Activated T-cell treated with anti-CD3 and anti-CD28 coated beads, Interleukin-2, amount 50 U/mL, for 4 hours (primary cell): ENCODE data around the gene SLC25A13. TPM values are rescaled to one million over a fixed set of nuclear protein-coding genes. Genes with fewer than 3 reads are reported as not detected.
A peak's percentile ranks its signal among the peaks of the same experiment; 100 is the strongest.

Experiments used
- ATAC-seq, 2 donors: fragments of 200-7000 bp; cut with Tn5 transposase; one replicate each; pipeline ENCODE4 v1.10.0; 2021
- DNase-seq: peaks from one replicate; pipeline ENCODE4 v3.0.0-alpha.2; 2020
- H3K27me3 Mint-ChIP-seq: one replicate; pipeline ENCODE4 v1.8.0; 2021; ENCODE audit warnings: low read depth, mixed read lengths
- H3K36me3 Mint-ChIP-seq: one replicate; pipeline ENCODE4 v1.8.0; 2022; ENCODE audit warnings: mixed read lengths; ENCODE audit not compliant: insufficient read depth
- H3K4me1 Mint-ChIP-seq: one replicate; pipeline ENCODE4 v1.8.0; 2021; ENCODE audit warnings: low read depth, mixed read lengths
- H3K4me3 Mint-ChIP-seq: one replicate; pipeline ENCODE4 v1.8.0; 2021; ENCODE audit warnings: mild to moderate bottlenecking, moderate library complexity, mixed read lengths
- H3K9me3 Mint-ChIP-seq: one replicate; pipeline ENCODE4 v1.8.0; 2021; ENCODE audit warnings: mixed read lengths
- total RNA-seq, 3 donors: library from RNA; stranded (reverse); gene quantifications; one replicate each; pipeline ENCODE4 v1.2.1, GENCODE V29; 2021

SLC25A13 gene
- total RNA-seq, 3 donors from 2014 or later, result 18.0 to 19.0 (median 18.3) TPM

- no peaks in the 10 kb centered on the region for H3K4me1 Mint-ChIP-seq
- no peaks in the 10 kb centered on the region for H3K36me3 Mint-ChIP-seq
- no peak overlapping the region for H3K4me3 Mint-ChIP-seq
- no peaks in the 10 kb centered on the region for H3K9me3 Mint-ChIP-seq
- ATAC-seq, result no peak
- H3K27me3 Mint-ChIP-seq, result peaks cover 5% of the 10 kb centered on the region
- no peak for DNase-seq
Measured at GRCh38 chr7:96100737-96101136, 221.2 kb downstream of the SLC25A13 start.

- Mint-ChIP-seq H3K4me1 (no peaks in the 10 kb centered on the region), H3K36me3 (no peaks in the 10 kb centered on the region), H3K9me3 (no peaks in the 10 kb centered on the region), H3K27me3 (peaks cover 7% of the 10 kb centered on the region), H3K4me3 (no peak overlapping the region)
- ATAC-seq (no peak), DNase-seq (no peak)
Measured at GRCh38 chr7:96097835-96098234, 224.1 kb downstream of the SLC25A13 start.

GRCh38 chr7:96093435-96093834 is 228.5 kb downstream of the SLC25A13 start:
- Mint-ChIP-seq H3K4me3 (no peak overlapping the region), H3K36me3 (no peaks in the 10 kb centered on the region), H3K27me3 (peaks cover 9% of the 10 kb centered on the region), H3K9me3 (no peaks in the 10 kb centered on the region), H3K4me1 (no peaks in the 10 kb centered on the region)
- DNase-seq (no peak), ATAC-seq (no peak)

GRCh38 chr7:96090756-96091155 is 231.1 kb downstream of the SLC25A13 start:
- no peak for DNase-seq
- Mint-ChIP-seq H3K9me3 (no peaks in the 10 kb centered on the region), H3K4me3 (no peak overlapping the region), H3K27me3 (peaks cover 6% of the 10 kb centered on the region), H3K4me1 (no peaks in the 10 kb centered on the region), H3K36me3 (no peaks in the 10 kb centered on the region)
- ATAC-seq, result no peak

GRCh38 chr7:96089511-96089910 is 232.4 kb downstream of the SLC25A13 start:
- Mint-ChIP-seq H3K9me3 (no peaks in the 10 kb centered on the region), H3K4me1 (no peaks in the 10 kb centered on the region), H3K27me3 (peaks cover 8% of the 10 kb centered on the region), H3K36me3 (no peaks in the 10 kb centered on the region), H3K4me3 (no peak overlapping the region)
- DNase-seq, result no peak
- no peak for ATAC-seq

GRCh38 chr7:96088579-96088978 is 233.3 kb downstream of the SLC25A13 start:
- Mint-ChIP-seq H3K4me3 (no peak overlapping the region), H3K9me3 (no peaks in the 10 kb centered on the region), H3K36me3 (no peaks in the 10 kb centered on the region), H3K4me1 (no peaks in the 10 kb centered on the region), H3K27me3 (peaks cover 8% of the 10 kb centered on the region)
- ATAC-seq, result no peak
- DNase-seq, result no peak

- no peaks in the 10 kb centered on the region for H3K4me1 Mint-ChIP-seq
- ATAC-seq (no peak), DNase-seq (no peak)
- H3K4me3 Mint-ChIP-seq, result no peak overlapping the region
- no peaks in the 10 kb centered on the region for H3K9me3 Mint-ChIP-seq
- H3K36me3 Mint-ChIP-seq, result no peaks in the 10 kb centered on the region
- H3K27me3 Mint-ChIP-seq, result peaks cover 10% of the 10 kb centered on the region
Measured at GRCh38 chr7:96085953-96086352, 235.9 kb downstream of the SLC25A13 start.

- Mint-ChIP-seq H3K9me3 (no peaks in the 10 kb centered on the region), H3K4me1 (no peaks in the 10 kb centered on the region), H3K36me3 (no peaks in the 10 kb centered on the region), H3K4me3 (no peak overlapping the region), H3K27me3 (peaks cover 8% of the 10 kb centered on the region)
- ATAC-seq (peak in 1 of 2 donors; percentile 43), DNase-seq (no peak)
Measured at GRCh38 chr7:96084881-96085553, 236.9 kb downstream of the SLC25A13 start.

- H3K9me3 Mint-ChIP-seq, result no peaks in the 10 kb centered on the region
- H3K4me3 Mint-ChIP-seq, result no peak overlapping the region
- H3K36me3 Mint-ChIP-seq, result no peaks in the 10 kb centered on the region
- H3K4me1 Mint-ChIP-seq, result peaks cover 6% of the 10 kb centered on the region
- H3K27me3 Mint-ChIP-seq, result peaks cover 36% of the 10 kb centered on the region
- ATAC-seq, result no peak
- no peak for DNase-seq
Measured at GRCh38 chr7:96080027-96080426, 241.9 kb downstream of the SLC25A13 start.

GRCh38 chr7:96076350-96076707 is 245.6 kb downstream of the SLC25A13 start:
- DNase-seq (no peak), ATAC-seq (no peak)
- H3K4me1 Mint-ChIP-seq, result peaks cover 6% of the 10 kb centered on the region
- H3K4me3 Mint-ChIP-seq, result peak overlapping the region; percentile 77
- H3K27me3 Mint-ChIP-seq, result peaks cover 44% of the 10 kb centered on the region
- no peaks in the 10 kb centered on the region for H3K9me3 Mint-ChIP-seq
- no peaks in the 10 kb centered on the region for H3K36me3 Mint-ChIP-seq

- DNase-seq (peak; percentile 30), ATAC-seq (peak; percentile 93 to 97)
- Mint-ChIP-seq H3K4me1 (peaks cover 6% of the 10 kb centered on the region), H3K27me3 (peaks cover 46% of the 10 kb centered on the region), H3K4me3 (peak overlapping the region; percentile 77), H3K9me3 (no peaks in the 10 kb centered on the region), H3K36me3 (no peaks in the 10 kb centered on the region)
Measured at GRCh38 chr7:96075510-96076349, 246.2 kb downstream of the SLC25A13 start.

- no peaks in the 10 kb centered on the region for H3K36me3 Mint-ChIP-seq
Measured at GRCh38 chr7:96074871-96075270, 247.0 kb downstream of the SLC25A13 start.

More at GRCh38 chr7:96074871-96075270, 247.0 kb downstream of the SLC25A13 start:
- no peak for ATAC-seq
- H3K4me1 Mint-ChIP-seq, result peaks cover 6% of the 10 kb centered on the region
- H3K4me3 Mint-ChIP-seq, result no peak overlapping the region
- H3K27me3 Mint-ChIP-seq, result peaks cover 44% of the 10 kb centered on the region
- no peaks in the 10 kb centered on the region for H3K9me3 Mint-ChIP-seq
- no peak for DNase-seq
